DND-41 (cell line): ENCODE results near the gene ST6GALNAC3.

Experiments
- EZH2 ChIP-seq: IDR thresholded peaks from 3 replicates; pipeline ENCODE4 v1.6.1; 2012; ENCODE audit warnings: borderline replicate concordance, low read depth, mild to moderate bottlenecking, moderate library complexity, low read length, inconsistent platforms; ENCODE audit not compliant: severe bottlenecking
- TF ChIP-seq, protein P1 (sequence below): IDR thresholded peaks from 2 replicates; pipeline ENCODE4 v1.5.1; 2012; ENCODE audit warnings: borderline replicate concordance, low read length, moderate library complexity, mild to moderate bottlenecking; ENCODE audit not compliant: poor library complexity, severe bottlenecking; ENCODE audit errors: extremely low read depth

GRCh38 chr1:76218888-76219287 is 144.3 kb downstream of the ST6GALNAC3 start:
- TF ChIP-seq, protein P1, sequence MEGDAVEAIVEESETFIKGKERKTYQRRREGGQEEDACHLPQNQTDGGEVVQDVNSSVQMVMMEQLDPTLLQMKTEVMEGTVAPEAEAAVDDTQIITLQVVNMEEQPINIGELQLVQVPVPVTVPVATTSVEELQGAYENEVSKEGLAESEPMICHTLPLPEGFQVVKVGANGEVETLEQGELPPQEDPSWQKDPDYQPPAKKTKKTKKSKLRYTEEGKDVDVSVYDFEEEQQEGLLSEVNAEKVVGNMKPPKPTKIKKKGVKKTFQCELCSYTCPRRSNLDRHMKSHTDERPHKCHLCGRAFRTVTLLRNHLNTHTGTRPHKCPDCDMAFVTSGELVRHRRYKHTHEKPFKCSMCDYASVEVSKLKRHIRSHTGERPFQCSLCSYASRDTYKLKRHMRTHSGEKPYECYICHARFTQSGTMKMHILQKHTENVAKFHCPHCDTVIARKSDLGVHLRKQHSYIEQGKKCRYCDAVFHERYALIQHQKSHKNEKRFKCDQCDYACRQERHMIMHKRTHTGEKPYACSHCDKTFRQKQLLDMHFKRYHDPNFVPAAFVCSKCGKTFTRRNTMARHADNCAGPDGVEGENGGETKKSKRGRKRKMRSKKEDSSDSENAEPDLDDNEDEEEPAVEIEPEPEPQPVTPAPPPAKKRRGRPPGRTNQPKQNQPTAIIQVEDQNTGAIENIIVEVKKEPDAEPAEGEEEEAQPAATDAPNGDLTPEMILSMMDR = no peak
- TF ChIP-seq EZH2 = no peak
